GM21717 (cell line): ENCODE measurements around the gene ATP4B.

Experiments
- ATAC-seq: cut with Tn5 transposase; IDR thresholded peaks from one replicate; pipeline ENCODE4 v1.9.1; 2021; ENCODE audit warnings: mild to moderate bottlenecking, moderate library complexity; ENCODE audit not compliant: unreplicated experiment

Gene ATP4B

GRCh38 chr13:113657851-113658741, at the start of gene ATP4B:
TSS of gene ATP4B (minus strand) at chr13:113658198. CDS start at chr13:113658144, 54 bp downstream.
- ATAC-seq = no peak

- ATAC-seq = no peak
Observed at GRCh38 chr13:113672002-113672651, 14.1 kb upstream of the ATP4B start.

- no peak for ATAC-seq
Observed at GRCh38 chr13:113671066-113672001, 13.3 kb upstream of the ATP4B start.

GRCh38 chr13:113670541-113670940, 12.5 kb upstream of the ATP4B start:
- no peak for ATAC-seq

GRCh38 chr13:113669755-113670341, 11.8 kb upstream of the ATP4B start:
- ATAC-seq = no peak

- ATAC-seq = no peak
Observed at GRCh38 chr13:113669231-113669754, 11.3 kb upstream of the ATP4B start.

GRCh38 chr13:113668491-113668971, 10.5 kb upstream of the ATP4B start:
- no peak for ATAC-seq

- no peak for ATAC-seq
Observed at GRCh38 chr13:113667771-113668490, 9.9 kb upstream of the ATP4B start.

- no peak for ATAC-seq
Observed at GRCh38 chr13:113666951-113667701, 9.1 kb upstream of the ATP4B start, which contains the start of gene GRK1. TSS of gene GRK1 (plus strand) at chr13:113667219. CDS start at chr13:113667387, 168 bp downstream.

GRCh38 chr13:113666329-113666670, 8.3 kb upstream of the ATP4B start:
- no peak for ATAC-seq

GRCh38 chr13:113665597-113666328, 7.8 kb upstream of the ATP4B start:
- no peak for ATAC-seq

GRCh38 chr13:113664751-113665596, 7.0 kb upstream of the ATP4B start:
- ATAC-seq = no peak

- ATAC-seq = no peak
Observed at GRCh38 chr13:113663934-113664333, 5.9 kb upstream of the ATP4B start.

- ATAC-seq = no peak
Observed at GRCh38 chr13:113661509-113661908, 3.5 kb upstream of the ATP4B start.

- ATAC-seq = no peak
Observed at GRCh38 chr13:113660066-113660465, 2.1 kb upstream of the ATP4B start.

- no peak for ATAC-seq
Observed at GRCh38 chr13:113659337-113659736, 1.3 kb upstream of the ATP4B start.

- ATAC-seq = no peak
Observed at GRCh38 chr13:113658836-113659235, 838 bp upstream of the ATP4B start.
